GM23248 (cell line): Measurements from ENCODE around the gene FTO. TPM values are rescaled to one million over a fixed set of nuclear protein-coding genes. Genes with fewer than 3 reads are reported as not detected.

Experiments used
- DNase-seq: peaks from one replicate; pipeline ENCODE4 v3.0.0-alpha.2; 2015
- H2AFZ ChIP-seq: fragments of 200-600 bp; sonication (generic); 2 replicates; pipeline ENCODE4 v1.6.1; 2016; ENCODE audit warnings: antibody characterized with exemption
- H3F3A ChIP-seq: fragments of 200-600 bp; sonication (generic); 2 replicates; pipeline ENCODE4 v1.6.1; 2016; ENCODE audit warnings: mild to moderate bottlenecking, antibody characterized with exemption, mixed run types; ENCODE audit not compliant: insufficient read depth
- H3K27ac ChIP-seq: fragments of 200-600 bp; sonication (generic); 2 replicates; pipeline ENCODE4 v1.5.1; 2016; ENCODE audit warnings: mild to moderate bottlenecking
- H3K27me3 ChIP-seq: fragments of 200-600 bp; sonication (generic); replicated peaks from 2 replicates; pipeline ENCODE4 v1.6.1; 2016; ENCODE audit warnings: mild to moderate bottlenecking; ENCODE audit not compliant: insufficient read depth
- H3K36me3 ChIP-seq: fragments of 200-600 bp; sonication (generic); 2 replicates; pipeline ENCODE4 v1.6.1; 2016; ENCODE audit warnings: low read depth, mild to moderate bottlenecking
- H3K4me1 ChIP-seq: fragments of 200-600 bp; sonication (generic); 2 replicates; pipeline ENCODE4 v1.6.1; 2016; ENCODE audit warnings: mild to moderate bottlenecking; ENCODE audit not compliant: insufficient read depth
- H3K4me2 ChIP-seq: fragments of 200-600 bp; sonication (generic); one replicate; pipeline ENCODE4 v1.6.1; 2016; ENCODE audit warnings: mild to moderate bottlenecking; ENCODE audit not compliant: unreplicated experiment
- H3K4me3 ChIP-seq: fragments of 200-600 bp; sonication (generic); 2 replicates; pipeline ENCODE4 v1.5.1; 2016; ENCODE audit warnings: mild to moderate bottlenecking
- H3K79me2 ChIP-seq: fragments of 200-600 bp; sonication (generic); 2 replicates; pipeline ENCODE4 v1.6.1; 2016; ENCODE audit warnings: mild to moderate bottlenecking; ENCODE audit not compliant: insufficient read depth
- H3K9ac ChIP-seq: fragments of 200-600 bp; sonication (generic); 2 replicates; pipeline ENCODE4 v1.6.1; 2016; ENCODE audit warnings: mild to moderate bottlenecking
- H3K9me2 ChIP-seq: fragments of 200-600 bp; sonication (generic); 2 replicates; pipeline ENCODE4 v1.6.1; 2016; ENCODE audit warnings: mixed run types, mild to moderate bottlenecking, moderate library complexity; ENCODE audit not compliant: insufficient read depth
- H3K9me3 ChIP-seq: fragments of 200-600 bp; sonication (generic); one replicate; pipeline ENCODE4 v1.6.1; 2017; ENCODE audit warnings: low read depth
- H4K20me1 ChIP-seq: fragments of 200-600 bp; sonication (generic); 2 replicates; pipeline ENCODE4 v1.6.0; 2016; ENCODE audit not compliant: insufficient read depth
- EZH2 ChIP-seq: fragments of 200-600 bp; sonication (generic); IDR thresholded peaks from 2 replicates; pipeline ENCODE4 v1.6.1; 2018; ENCODE audit warnings: antibody characterized with exemption, mild to moderate bottlenecking; ENCODE audit not compliant: insufficient read depth, poor library complexity, severe bottlenecking
- EZH2phosphoT487 ChIP-seq: fragments of 200-600 bp; sonication (generic); IDR thresholded peaks from 2 replicates; pipeline ENCODE4 v1.6.1; 2018; ENCODE audit warnings: antibody characterized with exemption, moderate library complexity, mild to moderate bottlenecking, low read depth; ENCODE audit not compliant: insufficient read depth
- WGBS, 2 experiments: methylation state at CpG; one replicate each; pipeline ENCODE4 v1.1.6; 2015 to 2017; ENCODE audit warnings: low lambda C conversion rate in 2 of 2, low coverage in 1 of 2; ENCODE audit errors: missing lambda C conversion rate in 2 of 2; 5-methylcytosine and 5-hydroxymethylcytosine counted together
- in situ Hi-C: fragments of 300-500 bp; cut with MboI; formaldehyde crosslinking; loops from 2 replicates; pipeline ENCODE4 v1.15.0; 2020
- polyA plus RNA-seq: library from polyadenylated mRNA; unstranded; fragments of >200 nt; fragmentation: Nextera tagmentation; extraction: Ambion mirVana; gene quantifications from 2 replicates; pipeline ENCODE4 v1.2.1, GENCODE V29; 2016
- total RNA-seq: library from RNA; depleted of rRNA; stranded (reverse); fragments of >200 nt; shearing (Covaris generic); gene quantifications from 2 replicates; pipeline ENCODE4 v1.2.3, GENCODE V29; 2014

FTO gene
- total and polyA plus RNA-seq, 2 experiments from 2014 or later, result 85.3 to 99.2 TPM

GRCh38 chr16:54145881-54146280 is 441.9 kb downstream of the FTO start:
- Histone ChIP-seq H3K4me3 (no peak overlapping the region), H3K4me2 (no peak overlapping the region), H3K9ac (no peak overlapping the region), H4K20me1 (no peaks in the 10 kb centered on the region), H3F3A (no peaks in the 10 kb centered on the region), H3K27me3 (0 out of 2 replicates have a peak, but pooled peaks cover 5% of the 10 kb centered on the region), H3K27ac (no peak overlapping the region), H3K79me2 (no peaks in the 10 kb centered on the region), H2AFZ (no peak overlapping the region), H3K36me3 (no peaks in the 10 kb centered on the region), H3K4me1 (no peaks in the 10 kb centered on the region), H3K9me3 (no peaks in the 10 kb centered on the region), H3K9me2 (no peaks in the 10 kb centered on the region)
- 68% methylated on average over 4 of the region's 4 CpGs for WGBS, 2 experiments
- no peak for DNase-seq
- TF ChIP-seq EZH2phosphoT487 (no peak), EZH2 (no peak)
- in situ Hi-C loops, result no loop called here

GRCh38 chr16:54148974-54149373 is 445.0 kb downstream of the FTO start:
- Histone ChIP-seq H3K4me1 (no peaks in the 10 kb centered on the region), H3K4me3 (no peak overlapping the region), H3K79me2 (no peaks in the 10 kb centered on the region), H4K20me1 (no peaks in the 10 kb centered on the region), H3K9ac (no peak overlapping the region), H3K9me2 (no peaks in the 10 kb centered on the region), H2AFZ (no peak overlapping the region), H3K4me2 (no peak overlapping the region), H3F3A (no peaks in the 10 kb centered on the region), H3K27ac (no peak overlapping the region), H3K36me3 (no peaks in the 10 kb centered on the region), H3K9me3 (no peaks in the 10 kb centered on the region), H3K27me3 (peaks cover 5% of the 10 kb centered on the region; the same call in 1 of the 2 replicates)
- 92 to 98% methylated on average over 4 of the region's 4 CpGs for WGBS, 2 experiments
- no peak for TF ChIP-seq EZH2
- TF ChIP-seq EZH2phosphoT487, result no peak
- no peak for DNase-seq
- in situ Hi-C loops, result no loop called here

DNA sequence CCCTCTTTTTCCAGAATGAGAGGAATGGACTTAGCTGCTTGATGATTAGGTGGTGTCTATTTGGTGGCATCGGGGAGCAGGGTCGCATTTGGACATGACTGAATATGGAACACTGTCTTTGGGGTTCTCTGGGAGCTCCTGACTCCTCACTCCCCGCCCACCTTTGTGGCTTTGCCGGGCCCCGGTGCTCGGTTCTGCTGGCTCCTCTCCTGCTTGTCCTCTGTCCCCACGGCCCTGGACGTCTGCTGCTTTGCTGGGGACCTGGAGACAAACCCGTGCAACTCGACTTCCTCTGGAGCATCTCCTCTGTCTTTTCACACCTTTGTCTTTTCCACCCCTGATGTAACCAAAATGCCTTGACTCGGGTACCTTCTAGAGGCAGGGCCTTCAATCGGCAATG is 446.9 kb downstream of the FTO start:
- peaks cover 5% of the 10 kb centered on the region; the same call in 1 of the 2 replicates for H3K27me3 ChIP-seq
- WGBS, 2 experiments, result 68 to 71% methylated on average over 12 of the region's 12 CpGs
- no peaks in the 10 kb centered on the region for H3K79me2 ChIP-seq
- no peaks in the 10 kb centered on the region for H3K9me2 ChIP-seq
- H3K27ac ChIP-seq, result no peak overlapping the region
- H3K9me3 ChIP-seq, result no peaks in the 10 kb centered on the region
- no peak overlapping the region for H2AFZ ChIP-seq
- H3K4me1 ChIP-seq, result no peaks in the 10 kb centered on the region
- H3K9ac ChIP-seq, result no peak overlapping the region
- no peaks in the 10 kb centered on the region for H3K36me3 ChIP-seq
- H3F3A ChIP-seq, result no peaks in the 10 kb centered on the region
- in situ Hi-C loops, result no loop called here
- no peaks in the 10 kb centered on the region for H4K20me1 ChIP-seq
- DNase-seq, result no peak
- no peak for TF ChIP-seq EZH2
- TF ChIP-seq EZH2phosphoT487, result no peak
- no peak overlapping the region for H3K4me2 ChIP-seq
- no peak overlapping the region for H3K4me3 ChIP-seq

DNA sequence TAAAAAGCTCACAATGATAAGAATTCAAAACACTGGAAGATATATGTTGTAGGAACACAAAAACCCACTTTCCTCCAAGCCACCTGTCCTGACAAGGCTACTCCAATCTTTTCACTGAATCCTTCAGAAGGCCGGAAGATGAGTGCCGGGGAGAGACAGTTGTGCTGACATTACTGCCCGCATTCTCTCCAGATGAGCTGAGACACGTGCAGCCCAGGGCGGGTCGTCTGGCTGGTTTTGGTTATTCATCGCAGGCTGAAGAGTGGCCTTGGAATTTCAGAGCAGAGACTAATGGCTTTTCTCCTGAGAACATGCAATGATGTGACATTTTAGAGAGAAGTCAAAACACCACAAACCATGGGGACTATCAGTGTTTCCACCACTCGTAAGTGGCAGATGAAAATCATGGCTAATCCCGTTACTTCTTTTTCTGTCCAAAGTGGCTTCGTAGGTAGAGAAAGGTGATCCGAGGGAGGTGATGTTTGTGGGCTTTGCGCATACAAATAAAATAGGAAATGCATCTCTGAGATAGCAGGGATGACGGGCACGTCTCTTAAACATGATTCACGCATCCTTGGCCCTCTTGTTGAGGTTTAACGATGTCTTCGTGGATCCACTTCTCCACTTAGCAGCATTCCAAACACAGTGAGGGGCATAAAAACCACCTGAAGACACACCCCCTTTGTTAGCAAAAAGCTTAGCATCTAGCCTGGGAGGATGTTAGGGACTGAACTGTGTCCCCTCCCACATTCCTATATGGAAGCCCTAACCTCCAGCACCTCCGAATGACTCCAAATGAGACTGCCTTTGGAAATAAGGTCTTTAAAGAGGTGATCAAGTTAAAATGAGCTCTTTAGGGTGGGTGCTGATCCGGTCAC is 448.6 kb downstream of the FTO start:
- Histone ChIP-seq H4K20me1 (no peaks in the 10 kb centered on the region), H3K36me3 (no peaks in the 10 kb centered on the region), H3K4me1 (no peaks in the 10 kb centered on the region), H3K9me3 (no peaks in the 10 kb centered on the region), H2AFZ (no peak overlapping the region), H3K27me3 (peaks cover 5% of the 10 kb centered on the region; the same call in 1 of the 2 replicates), H3K4me3 (no peak overlapping the region), H3F3A (no peaks in the 10 kb centered on the region), H3K79me2 (no peaks in the 10 kb centered on the region), H3K9me2 (no peaks in the 10 kb centered on the region), H3K4me2 (no peak overlapping the region), H3K9ac (no peak overlapping the region), H3K27ac (no peak overlapping the region)
- no peak for DNase-seq
- WGBS, 2 experiments, result 73% methylated on average over 19 of the region's 19 CpGs
- TF ChIP-seq EZH2phosphoT487, result no peak
- no peak for TF ChIP-seq EZH2
- in situ Hi-C loops, result no loop called here
